Measurements from ENCODE around the gene SFRP5. TPM values are rescaled to one million over a fixed set of nuclear protein-coding genes. Genes with fewer than 3 reads are reported as not detected.

SFRP5 gene
- total RNA-seq, 1 experiment from 2014 or later, result not detected

GRCh38 chr10:97757471-97757870 is 14.3 kb downstream of the SFRP5 start (continued):
- TF ChIP-seq ATF3 (IDR thresholded peaks at IDR 0.05) (no peak), YY1 (IDR thresholded peaks at IDR 0.05; ENCODE audit: extremely low read depth, insufficient replicate concordance, low read depth, low read length) (no peak), POLR2AphosphoS5 (IDR thresholded peaks at IDR 0.05; ENCODE audit: low read depth, low read length) (no peak), CTCF (IDR thresholded peaks at IDR 0.05 in 2 of 3, conservative IDR thresholded peaks at IDR 0.05 in 1 of 3; ENCODE audit: borderline replicate concordance in 1 of 3, insufficient read depth in 1 of 3, low read depth in 2 of 3, low read length in 2 of 3) (no peak), EZH2 (IDR thresholded peaks at IDR 0.05) (no peak), SP1 (IDR thresholded peaks at IDR 0.05; ENCODE audit: low read depth) (no peak), MAX (IDR thresholded peaks at IDR 0.05) (no peak), ELF1 (IDR thresholded peaks at IDR 0.05; ENCODE audit: borderline replicate concordance, low read depth) (no peak), TCF7L2 (IDR thresholded peaks at IDR 0.05; ENCODE audit: borderline replicate concordance, extremely low read depth, insufficient read depth, insufficient read length) (no peak)

GRCh38 chr10:97755718-97756117 is 16.1 kb downstream of the SFRP5 start:
- no peaks in the 10 kb centered on the region for H3K27me3 ChIP-seq (ENCODE audit: insufficient read depth, low read length)
- H3K27ac ChIP-seq (ENCODE audit: low read depth, low read length), result no peak overlapping the region
- ATAC-seq (no peak), DNase-seq (ENCODE audit: low read depth, low spot score) (no peak)
- no peak overlapping the region for H3K4me3 ChIP-seq (replicated peaks in 1 of 2; ENCODE audit: low read depth in 1 of 2, low read length in 2 of 2)
- no peak overlapping the region for H2AFZ ChIP-seq (ENCODE audit: low read depth, low read length, poor library complexity, severe bottlenecking)
- CTCF ChIA-PET, result no interaction called here
- no peak overlapping the region for H3K9ac ChIP-seq (ENCODE audit: low read length)
- H3K4me1 ChIP-seq (ENCODE audit: control insufficient read depth in 1 of 2, insufficient read depth in 2 of 2, low read length in 2 of 2), result no peaks in the 10 kb centered on the region
- H3K79me2 ChIP-seq (ENCODE audit: insufficient read depth, low read length), result no peaks in the 10 kb centered on the region
- H3K9me3 ChIP-seq (ENCODE audit: control insufficient read depth in 1 of 2, insufficient read depth in 1 of 2, low read depth in 1 of 2, low read length in 2 of 2), result no peaks in the 10 kb centered on the region
- RAD21 ChIA-PET (ENCODE audit: low non-redundant PET in 1 of 2, low total read pairs in 2 of 2, uncharacterized antibody in 2 of 2, unreplicated experiment in 2 of 2), result no interaction called here
- POLR2A ChIA-PET, result no interaction called here
- peaks cover 42 to 52% of the 10 kb centered on the region in 2 experiments for H3K36me3 ChIP-seq (ENCODE audit: control insufficient read depth in 1 of 2, insufficient read depth in 2 of 2, low read length in 2 of 2)
- no TSS peak for BruUV-seq (replicated peaks)
- intact Hi-C loops (cut with micrococcal nuclease), result loop anchor here (5.0 kb wide), 1 partner anchor 272 kb away; no protein-coding TSS in a partner anchor
- no peak overlapping the region for H3K4me2 ChIP-seq (ENCODE audit: low read length)
- H3K9me2 ChIP-seq (ENCODE audit: insufficient read depth), result no peaks in the 10 kb centered on the region
- no peaks in the 10 kb centered on the region for H4K20me1 ChIP-seq (ENCODE audit: insufficient read depth)
- no peak for TF ChIP-seq CTCF (IDR thresholded peaks at IDR 0.05 in 2 of 3, conservative IDR thresholded peaks at IDR 0.05 in 1 of 3; ENCODE audit: borderline replicate concordance in 1 of 3, insufficient read depth in 1 of 3, low read depth in 2 of 3, low read length in 2 of 3)
- TF ChIP-seq YY1 (IDR thresholded peaks at IDR 0.05; ENCODE audit: extremely low read depth, insufficient replicate concordance, low read depth, low read length), result no peak
- no peak for TF ChIP-seq ZNF274 (IDR thresholded peaks at IDR 0.05; ENCODE audit: low read depth, low read length)
- no peak for TF ChIP-seq POLR2A (IDR thresholded peaks at IDR 0.05; ENCODE audit: borderline replicate concordance, extremely low read depth, insufficient read depth, insufficient read length)
- no peak for TF ChIP-seq ZBTB33 (IDR thresholded peaks at IDR 0.05; ENCODE audit: extremely low read depth, insufficient replicate concordance, low read length)
- TF ChIP-seq REST (IDR thresholded peaks at IDR 0.05; ENCODE audit: low read depth), result no peak

All from HCT116 (cell line).